GM19099 (cell line): ENCODE measurements around the gene TRIM58.

Experiments used
- POLR2A ChIP-seq: IDR thresholded peaks from 3 replicates; pipeline ENCODE4 v1.6.1; 2011; ENCODE audit warnings: low read depth; ENCODE audit not compliant: insufficient read length; ENCODE audit errors: extremely low read depth

The TRIM58 gene, protein sequence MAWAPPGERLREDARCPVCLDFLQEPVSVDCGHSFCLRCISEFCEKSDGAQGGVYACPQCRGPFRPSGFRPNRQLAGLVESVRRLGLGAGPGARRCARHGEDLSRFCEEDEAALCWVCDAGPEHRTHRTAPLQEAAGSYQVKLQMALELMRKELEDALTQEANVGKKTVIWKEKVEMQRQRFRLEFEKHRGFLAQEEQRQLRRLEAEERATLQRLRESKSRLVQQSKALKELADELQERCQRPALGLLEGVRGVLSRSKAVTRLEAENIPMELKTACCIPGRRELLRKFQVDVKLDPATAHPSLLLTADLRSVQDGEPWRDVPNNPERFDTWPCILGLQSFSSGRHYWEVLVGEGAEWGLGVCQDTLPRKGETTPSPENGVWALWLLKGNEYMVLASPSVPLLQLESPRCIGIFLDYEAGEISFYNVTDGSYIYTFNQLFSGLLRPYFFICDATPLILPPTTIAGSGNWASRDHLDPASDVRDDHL

DNA sequence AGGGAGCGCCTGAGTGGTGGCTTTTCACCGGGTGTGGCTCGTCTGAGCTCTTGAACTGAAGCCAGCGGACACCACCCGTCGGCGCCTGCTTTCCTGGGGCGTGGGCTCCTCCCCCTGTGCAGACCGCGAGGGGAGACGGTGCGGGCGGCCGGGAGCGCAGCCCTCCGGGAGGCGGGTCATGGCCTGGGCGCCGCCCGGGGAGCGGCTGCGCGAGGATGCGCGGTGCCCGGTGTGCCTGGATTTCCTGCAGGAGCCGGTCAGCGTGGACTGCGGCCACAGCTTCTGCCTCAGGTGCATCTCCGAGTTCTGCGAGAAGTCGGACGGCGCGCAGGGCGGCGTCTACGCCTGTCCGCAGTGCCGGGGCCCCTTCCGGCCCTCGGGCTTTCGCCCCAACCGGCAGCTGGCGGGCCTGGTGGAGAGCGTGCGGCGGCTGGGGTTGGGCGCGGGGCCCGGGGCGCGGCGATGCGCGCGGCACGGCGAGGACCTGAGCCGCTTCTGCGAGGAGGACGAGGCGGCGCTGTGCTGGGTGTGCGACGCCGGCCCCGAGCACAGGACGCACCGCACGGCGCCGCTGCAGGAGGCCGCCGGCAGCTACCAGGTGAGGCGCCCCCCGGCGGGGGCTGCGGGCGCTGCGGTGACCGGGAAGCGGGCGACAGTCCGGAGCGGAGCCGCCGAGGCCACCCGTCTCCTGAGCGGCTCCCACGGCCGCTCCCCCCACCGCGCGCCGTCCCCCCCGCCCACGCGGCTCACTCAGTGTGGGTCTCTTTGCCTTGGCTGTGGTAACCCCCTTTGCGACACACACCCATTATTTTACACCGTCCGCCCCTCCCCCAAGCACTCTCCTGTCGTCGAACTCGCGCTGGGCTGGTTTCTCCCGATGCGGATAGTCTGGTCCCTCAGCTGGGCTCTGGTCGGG lies at the start of gene TRIM58:
Gene TRIM58 (plus strand): TSS at position 119 of the 916 bp plus-strand sequence. CDS start 60 bp downstream, at position 179.
- TF ChIP-seq POLR2A, result no peak

- no peak for TF ChIP-seq POLR2A
Measured at GRCh38 chr1:247812637-247813036, 44.4 kb upstream of the TRIM58 start.

DNA sequence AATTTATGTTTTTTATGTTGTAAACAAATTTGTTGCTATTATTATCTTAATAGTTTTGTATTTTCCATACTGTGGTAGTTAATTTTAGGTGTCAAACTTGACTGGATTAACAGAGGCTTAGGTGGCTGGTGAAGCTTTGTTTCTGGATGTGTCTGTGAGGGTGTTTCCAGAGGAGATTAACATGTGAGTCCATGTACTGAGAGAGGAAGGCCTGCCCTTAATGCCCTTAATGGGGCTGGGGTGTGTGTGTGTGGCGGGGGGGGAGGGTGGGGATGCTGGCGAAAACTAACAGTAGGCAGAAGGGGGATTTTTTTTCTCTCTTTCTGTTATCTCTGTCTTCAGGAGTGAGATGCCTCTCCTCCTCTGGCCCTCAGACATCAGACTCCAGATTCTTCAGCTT lies 34.9 kb upstream of the TRIM58 start:
- no peak for TF ChIP-seq POLR2A

DNA sequence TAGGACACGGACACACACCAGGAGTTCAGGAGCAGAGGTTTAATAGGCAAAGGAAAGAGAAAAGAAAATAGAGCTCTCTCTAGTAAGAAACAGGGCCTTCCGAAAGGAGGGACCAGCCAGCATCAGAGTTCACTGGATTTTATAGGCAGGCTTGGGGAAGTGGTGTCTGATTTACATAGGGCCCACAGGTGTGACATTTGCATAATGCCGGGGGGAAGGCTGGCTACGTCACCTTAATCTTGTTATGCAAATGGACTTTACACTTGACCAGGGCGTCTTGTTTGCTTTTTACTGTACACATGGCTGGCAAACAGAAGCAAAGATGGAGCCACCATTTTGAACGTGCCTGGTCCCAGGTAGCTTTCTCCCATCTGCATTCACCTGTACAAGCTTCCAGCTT lies 33.0 kb upstream of the TRIM58 start, which contains the start of gene OR14A16:
Gene OR14A16 (minus strand): TSS at position 97 of the 400 bp plus-strand sequence. CDS start 8,390 bp downstream, outside the sequence.
- no peak for TF ChIP-seq POLR2A

GRCh38 chr1:247825362-247825761 lies 31.6 kb upstream of the TRIM58 start:
- no peak for TF ChIP-seq POLR2A

DNA sequence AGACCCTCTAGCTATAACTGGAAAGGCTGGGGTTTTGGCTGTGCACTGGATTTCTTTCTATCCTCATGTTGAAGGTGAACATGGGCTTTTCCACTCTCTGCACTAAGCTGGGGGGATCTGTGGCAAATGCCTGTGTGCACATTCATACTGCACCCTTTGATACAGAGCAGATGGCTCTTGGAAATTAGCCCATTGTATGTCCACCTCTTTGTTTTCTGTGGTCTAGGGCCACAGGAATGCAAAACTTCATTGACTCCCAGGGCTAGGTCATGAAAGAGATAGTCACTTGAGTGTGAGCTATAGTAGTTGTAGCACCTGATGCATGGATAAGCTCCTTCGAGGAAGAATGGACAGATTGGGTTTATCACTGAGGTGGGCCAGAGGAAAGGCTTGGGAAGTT lies 27.3 kb upstream of the TRIM58 start:
- no peak for TF ChIP-seq POLR2A

- no peak for TF ChIP-seq POLR2A
Measured at GRCh38 chr1:247833601-247834000, 23.4 kb upstream of the TRIM58 start.

DNA sequence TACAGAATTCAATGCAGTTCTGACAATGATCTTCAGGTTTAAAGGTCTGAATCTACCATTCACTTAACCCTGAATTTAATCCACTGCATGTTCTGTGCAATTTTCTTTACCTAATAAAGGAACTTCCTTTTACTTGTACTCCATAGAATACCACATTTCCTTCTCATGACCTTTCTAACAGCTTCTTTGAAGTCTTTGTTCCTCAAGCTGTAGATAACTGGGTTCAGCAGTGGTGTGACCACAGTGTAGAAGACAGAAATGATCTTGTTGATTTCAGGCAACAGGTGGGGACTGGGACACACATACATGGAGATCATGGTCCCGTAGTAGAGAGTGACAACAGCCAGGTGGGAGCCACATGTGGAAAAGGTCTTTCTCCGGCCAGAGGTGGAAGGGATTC lies 16.2 kb upstream of the TRIM58 start:
- TF ChIP-seq POLR2A, result no peak

DNA sequence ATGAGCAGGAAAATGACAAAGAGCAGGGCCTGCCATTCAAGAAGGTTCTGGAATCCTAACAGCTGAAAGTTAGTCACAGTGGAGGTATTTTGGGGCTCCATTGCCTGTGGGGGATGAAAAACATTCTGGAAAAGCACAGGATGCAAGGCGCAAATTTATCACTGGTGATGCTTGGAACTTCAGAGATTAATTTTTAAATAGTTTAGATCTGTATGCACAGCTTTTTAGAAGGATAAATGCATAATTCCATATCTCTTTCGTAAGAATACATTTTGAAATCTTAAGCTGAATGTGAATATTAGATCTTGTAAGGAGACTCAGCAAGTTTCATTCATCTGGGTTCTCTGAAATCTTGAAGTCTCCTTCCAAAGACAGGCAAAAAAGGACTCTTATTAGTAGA lies 15.2 kb upstream of the TRIM58 start, which contains the start of gene OR11L1:
Gene OR11L1 (minus strand): TSS at position 101 of the 400 bp plus-strand sequence. CDS start 0 bp downstream, at position 101.
- TF ChIP-seq POLR2A, result no peak

DNA sequence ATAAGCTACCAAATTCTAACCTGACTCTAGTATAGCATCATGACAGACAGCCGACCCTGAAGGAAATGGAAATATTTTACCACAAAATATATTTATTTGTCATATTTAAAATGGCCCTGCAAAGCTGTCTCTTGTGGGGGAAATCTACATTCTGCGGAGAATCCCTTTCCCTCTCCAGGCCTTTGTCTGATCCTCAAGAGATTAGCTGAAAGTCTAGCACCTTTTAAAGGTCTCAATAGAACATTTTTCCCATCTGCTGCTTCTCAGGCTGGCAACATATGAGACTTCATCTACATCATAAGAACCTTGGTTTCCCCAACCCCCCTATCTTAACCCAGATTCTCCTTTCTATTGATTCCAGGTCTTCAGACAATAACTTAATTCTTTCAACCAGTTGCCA lies 13.6 kb upstream of the TRIM58 start:
- TF ChIP-seq POLR2A, result no peak

GRCh38 chr1:247845011-247845692 lies 11.8 kb upstream of the TRIM58 start:
- no peak for TF ChIP-seq POLR2A

DNA sequence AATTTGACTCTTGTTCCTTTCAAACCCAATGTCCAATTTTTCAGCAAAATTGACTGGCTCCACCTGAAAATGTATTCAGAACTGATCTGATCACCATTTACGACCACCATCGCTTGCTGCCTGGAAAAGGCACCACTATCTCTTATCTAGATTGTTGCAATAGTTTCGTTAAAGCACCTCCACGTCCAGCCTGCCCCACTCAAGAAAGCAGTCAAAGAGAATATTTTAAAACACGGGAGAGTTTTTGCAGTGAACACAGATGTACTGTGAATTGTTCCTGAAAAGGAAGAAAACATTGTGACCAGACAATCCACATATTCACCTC lies 11.3 kb upstream of the TRIM58 start:
- TF ChIP-seq POLR2A, result no peak

DNA sequence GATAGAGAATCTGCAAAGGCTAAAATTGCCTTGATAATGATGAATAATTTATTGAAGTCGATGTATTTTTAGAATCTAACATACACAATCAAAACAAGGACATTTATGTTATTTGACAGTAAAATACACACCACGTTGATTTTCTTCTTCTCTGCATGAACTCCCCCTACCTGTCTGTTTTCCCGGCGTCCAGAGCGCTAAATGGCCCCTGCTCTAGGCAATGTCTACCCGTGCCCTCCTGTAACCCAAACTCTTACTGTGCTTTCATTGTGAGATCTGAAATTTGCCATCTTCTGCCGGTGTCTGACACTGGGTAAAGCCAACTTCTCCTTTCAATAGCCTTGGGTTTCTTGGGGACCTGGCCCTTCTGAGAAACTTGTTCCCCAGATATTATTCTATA lies 8.6 kb upstream of the TRIM58 start:
- TF ChIP-seq POLR2A, result no peak

GRCh38 chr1:247849616-247850015 lies 7.4 kb upstream of the TRIM58 start:
- TF ChIP-seq POLR2A, result no peak
